HepG2 (cell line): Measurements from ENCODE around the gene ABAT. TPM values are rescaled to one million over a fixed set of nuclear protein-coding genes. Genes with fewer than 3 reads are reported as not detected.

ENCODE experiments used
- CREM ChIP-seq, 2 experiments: sonication (generic) in 1 of 2; formaldehyde crosslinking in 1 of 2; IDR thresholded peaks; 2 replicates each; pipeline versions ENCODE4 v1.4.0 to v1.6.1; 2016 to 2020; ENCODE audit warnings: antibody characterized with exemption in 1 of 2, mild to moderate bottlenecking in 1 of 2, missing genetic modification reagents in 1 of 2
- HDAC6 ChIP-seq: fragments of 200-600 bp; sonication (generic); IDR thresholded peaks from 2 replicates; pipeline ENCODE4 v1.7.0; 2017; ENCODE audit warnings: mild to moderate bottlenecking, antibody characterized with exemption, low read length, low read depth
- KAT2B ChIP-seq: fragments of 150-350 bp; IDR thresholded peaks from 2 replicates; pipeline ENCODE4 v1.6.1; 2014; ENCODE audit warnings: low read depth, low read length, borderline replicate concordance
- MAZ ChIP-seq, 2 experiments: sonication (generic) in 1 of 2; formaldehyde crosslinking in 1 of 2; IDR thresholded peaks; 2 replicates each; pipeline versions ENCODE4 v1.5.0 to v1.6.1; 2012 to 2020; ENCODE audit warnings: low read depth in 2 of 2, mild to moderate bottlenecking in 2 of 2, borderline replicate concordance in 1 of 2, improper control_type of control experiment in 1 of 2, low read length in 1 of 2, missing genetic modification reagents in 1 of 2, moderate library complexity in 1 of 2
- PCBP2 ChIP-seq: fragments of 200-400 bp; formaldehyde crosslinking; optimal IDR thresholded peaks from 2 replicates; pipeline ENCODE3; 2018; ENCODE audit warnings: low read length, low read depth; ENCODE audit not compliant: poor library complexity, severe bottlenecking
- SP140L ChIP-seq: sonication (generic); formaldehyde crosslinking; IDR thresholded peaks from 2 replicates; pipeline ENCODE4 v1.4.0; 2020; ENCODE audit warnings: missing genetic modification reagents, borderline replicate concordance
- ZNF296 ChIP-seq: sonication (generic); formaldehyde crosslinking; conservative IDR thresholded peaks from 2 replicates; pipeline ENCODE4 v1.5.0; 2020; ENCODE audit warnings: mild to moderate bottlenecking, missing genetic modification reagents
- ZNF547 ChIP-seq: sonication (generic); formaldehyde crosslinking; IDR thresholded peaks from 2 replicates; pipeline ENCODE4 v1.5.1; 2020; ENCODE audit warnings: mild to moderate bottlenecking, missing genetic modification reagents
- ZNF775 ChIP-seq: sonication (generic); formaldehyde crosslinking; IDR thresholded peaks from 2 replicates; pipeline ENCODE4 v1.4.0; 2020; ENCODE audit warnings: missing genetic modification reagents, mild to moderate bottlenecking, moderate library complexity, borderline replicate concordance
- ZNF790 ChIP-seq: sonication (generic); formaldehyde crosslinking; IDR thresholded peaks from 2 replicates; pipeline ENCODE4 v1.8.0; 2022; ENCODE audit warnings: missing genetic modification reagents, mild to moderate bottlenecking, borderline replicate concordance
- polyA plus RNA-seq, 8 experiments: library from polyadenylated mRNA; depleted of rRNA in 3 of 8; stranded (reverse) in 7 of 8; unstranded in 1 of 8; fragments of >200 nt; fragmentation: Illumina TruSeq in 4 of 8; extraction: Trizol in 4 of 8; gene quantifications; 2 replicates each; pipeline versions ENCODE4 v1.2.1 to v1.2.3, GENCODE V29; 2011 to 2016; ENCODE audit warnings: low read depth in 4 of 8, missing spikeins in 1 of 8, mixed read lengths in 1 of 8; ENCODE audit not compliant: insufficient read depth in 1 of 8
- total RNA-seq, 5 experiments: library from RNA; depleted of rRNA; stranded (reverse); fragments of >200 nt; fragmentation: Illumina TruSeq; extraction: Trizol; gene quantifications; 2 replicates each; pipeline ENCODE4 v1.2.3, GENCODE V29; 2016; ENCODE audit warnings: low read depth in 1 of 5
- TF ChIP-seq, protein P1 (sequence below): sonication (generic); formaldehyde crosslinking; IDR thresholded peaks from 2 replicates; pipeline ENCODE4 v1.4.0; 2020; ENCODE audit warnings: missing genetic modification reagents
- TF ChIP-seq, protein P2 (sequence below): sonication (generic); formaldehyde crosslinking; IDR thresholded peaks from 2 replicates; pipeline ENCODE4 v1.4.0; 2020; ENCODE audit warnings: mild to moderate bottlenecking, missing genetic modification reagents
- TF ChIP-seq, protein P3 (sequence below): sonication (generic); formaldehyde crosslinking; IDR thresholded peaks from 2 replicates; pipeline ENCODE4 v1.8.1; 2023; ENCODE audit warnings: mild to moderate bottlenecking, inconsistent platforms, moderate library complexity, missing genetic modification reagents, borderline replicate concordance

ABAT gene
- total and polyA plus RNA-seq, 2 of the 13 experiments (the other 11 are each of a cell fraction or from before 2014, with no cell fraction given) = 47.6 to 97.3 TPM

DNA sequence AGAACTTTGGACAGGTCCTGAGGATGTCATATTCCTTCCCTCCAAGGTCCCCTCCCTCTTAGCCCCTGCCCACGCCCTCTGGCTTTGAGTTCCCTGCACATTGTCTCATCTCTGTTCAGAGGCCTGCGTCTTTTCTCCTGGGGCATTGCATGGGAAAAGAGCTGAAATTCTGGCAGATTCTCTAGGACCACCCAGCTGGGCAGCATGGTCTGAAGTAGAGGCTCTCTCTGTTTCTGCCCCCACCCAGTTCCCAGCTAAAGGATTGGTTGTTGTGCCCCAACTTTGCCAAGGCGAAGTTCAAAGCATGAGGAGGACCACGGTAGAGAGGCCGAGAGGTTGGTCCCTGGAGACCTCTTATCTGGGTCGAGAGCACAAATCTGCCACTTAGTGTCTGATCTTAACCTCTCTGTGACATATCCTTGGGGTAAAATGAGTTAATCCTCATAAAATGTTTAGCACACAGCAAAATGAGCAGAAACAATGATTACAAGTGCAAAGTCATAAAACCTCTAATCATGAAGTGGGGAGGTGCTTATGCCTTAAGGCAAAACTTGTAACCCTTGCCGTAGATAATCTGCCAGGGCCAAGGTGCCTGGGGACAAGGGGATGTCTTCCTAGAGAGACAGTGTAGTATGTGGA is 2.4 kb downstream of the ABAT start (continued):
- TF ChIP-seq ZNF296 (CRISPR knock-in tag) = no peak
- TF ChIP-seq, protein P1, sequence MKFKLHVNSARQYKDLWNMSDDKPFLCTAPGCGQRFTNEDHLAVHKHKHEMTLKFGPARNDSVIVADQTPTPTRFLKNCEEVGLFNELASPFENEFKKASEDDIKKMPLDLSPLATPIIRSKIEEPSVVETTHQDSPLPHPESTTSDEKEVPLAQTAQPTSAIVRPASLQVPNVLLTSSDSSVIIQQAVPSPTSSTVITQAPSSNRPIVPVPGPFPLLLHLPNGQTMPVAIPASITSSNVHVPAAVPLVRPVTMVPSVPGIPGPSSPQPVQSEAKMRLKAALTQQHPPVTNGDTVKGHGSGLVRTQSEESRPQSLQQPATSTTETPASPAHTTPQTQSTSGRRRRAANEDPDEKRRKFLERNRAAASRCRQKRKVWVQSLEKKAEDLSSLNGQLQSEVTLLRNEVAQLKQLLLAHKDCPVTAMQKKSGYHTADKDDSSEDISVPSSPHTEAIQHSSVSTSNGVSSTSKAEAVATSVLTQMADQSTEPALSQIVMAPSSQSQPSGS (CRISPR knock-in tag) = no peak
- no peak for TF ChIP-seq ZNF790 (CRISPR knock-in tag)
- TF ChIP-seq, protein P2, sequence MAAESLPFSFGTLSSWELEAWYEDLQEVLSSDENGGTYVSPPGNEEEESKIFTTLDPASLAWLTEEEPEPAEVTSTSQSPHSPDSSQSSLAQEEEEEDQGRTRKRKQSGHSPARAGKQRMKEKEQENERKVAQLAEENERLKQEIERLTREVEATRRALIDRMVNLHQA = no peak
- TF ChIP-seq ZNF775 = no peak
- TF ChIP-seq MAZ (IDR thresholded peaks at IDR 0.05; ENCODE audit: borderline replicate concordance, low read depth, low read length) = no peak
- no peak for TF ChIP-seq MAZ (CRISPR knock-in tag; IDR thresholded peaks at IDR 0.05; ENCODE audit: low read depth)
- TF ChIP-seq, protein P3, sequence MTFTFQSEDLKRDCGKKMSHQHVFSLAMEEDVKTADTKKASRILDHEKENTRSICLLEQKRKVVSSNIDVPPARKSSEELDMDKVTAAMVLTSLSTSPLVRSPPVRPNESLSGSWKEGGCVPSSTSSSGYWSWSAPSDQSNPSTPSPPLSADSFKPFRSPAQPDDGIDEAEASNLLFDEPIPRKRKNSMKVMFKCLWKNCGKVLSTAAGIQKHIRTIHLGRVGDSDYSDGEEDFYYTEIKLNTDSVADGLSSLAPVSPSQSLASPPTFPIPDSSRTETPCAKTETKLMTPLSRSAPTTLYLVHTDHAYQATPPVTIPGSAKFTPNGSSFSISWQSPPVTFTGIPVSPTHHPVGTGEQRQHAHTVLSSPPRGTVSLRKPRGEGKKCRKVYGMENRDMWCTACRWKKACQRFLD = no peak
- TF ChIP-seq KAT2B = no peak
- TF ChIP-seq SP140L (CRISPR knock-in tag) = no peak
- TF ChIP-seq PCBP2 = no peak
- TF ChIP-seq ZNF547 (CRISPR knock-in tag) = 0 out of 2 replicates have a peak, but pooled peaks have one; percentile 17
- no peak for TF ChIP-seq HDAC6
- TF ChIP-seq CREM (IDR thresholded peaks at IDR 0.05) = no peak
- TF ChIP-seq CREM (CRISPR knock-in tag; IDR thresholded peaks at IDR 0.05) = no peak
